ENCODE measurements around the gene RYR1.
"Not testable (repeated sequence)": the region's sequence is repeated elsewhere in the genome, so short reads cannot be mapped to it uniquely, and the experiment has no call there.

Gene RYR1

GRCh38 chr19:38544569-38545315 lies 111.3 kb downstream of the RYR1 start:
- peak; percentile 81 for DNase-seq

- no peak for DNase-seq
Measured at GRCh38 chr19:38545596-38545995, 112.1 kb downstream of the RYR1 start.

- no peak for DNase-seq
Measured at GRCh38 chr19:38547421-38547820, 113.9 kb downstream of the RYR1 start.

GRCh38 chr19:38549061-38549460 lies 115.6 kb downstream of the RYR1 start:
- DNase-seq, result no peak

- DNase-seq, result no peak
Measured at GRCh38 chr19:38549942-38550341, 116.5 kb downstream of the RYR1 start.

GRCh38 chr19:38550376-38550775 lies 116.9 kb downstream of the RYR1 start:
- no peak for DNase-seq

GRCh38 chr19:38551450-38551813 lies 117.9 kb downstream of the RYR1 start:
- peak; percentile 31 for DNase-seq

- DNase-seq, result not testable (repeated sequence)
Measured at GRCh38 chr19:38553239-38553638, 119.7 kb downstream of the RYR1 start.

GRCh38 chr19:38554676-38555141 lies 121.2 kb downstream of the RYR1 start:
- DNase-seq, result no peak

GRCh38 chr19:38555200-38555599 lies 121.7 kb downstream of the RYR1 start:
- no peak for DNase-seq

GRCh38 chr19:38556521-38557174 lies 123.2 kb downstream of the RYR1 start:
- DNase-seq, result peak; percentile 21

- DNase-seq, result peak; percentile 62
Measured at GRCh38 chr19:38557205-38557799, 123.8 kb downstream of the RYR1 start.

GRCh38 chr19:38558933-38559332 lies 125.4 kb downstream of the RYR1 start:
- not testable (repeated sequence) for DNase-seq

GRCh38 chr19:38559428-38560401 lies 126.2 kb downstream of the RYR1 start:
- DNase-seq, result peak; percentile 76

- DNase-seq, result no peak
Measured at GRCh38 chr19:38561053-38561606, 127.6 kb downstream of the RYR1 start.

- no peak for DNase-seq
Measured at GRCh38 chr19:38561658-38562057, 128.2 kb downstream of the RYR1 start.

- no peak for DNase-seq
Measured at GRCh38 chr19:38562096-38562495, 128.6 kb downstream of the RYR1 start.

- DNase-seq, result no peak
Measured at GRCh38 chr19:38563475-38563874, 130.0 kb downstream of the RYR1 start.

GRCh38 chr19:38564981-38565690 lies 131.6 kb downstream of the RYR1 start:
- peak; percentile 21 for DNase-seq

- no peak for DNase-seq
Measured at GRCh38 chr19:38565691-38566105, 132.2 kb downstream of the RYR1 start.

- DNase-seq, result no peak
Measured at GRCh38 chr19:38569368-38569983, 136.0 kb downstream of the RYR1 start.
